SH-SY5Y (cell line): ENCODE data around the gene HOXA11.

Source experiments
- GATA2 ChIP-seq: IDR thresholded peaks from 2 replicates; pipeline ENCODE4 v1.6.1; 2011; ENCODE audit warnings: mild to moderate bottlenecking, low read depth, low read length
- GATA3 ChIP-seq: IDR thresholded peaks from 2 replicates; pipeline ENCODE4 v1.6.1; 2011; ENCODE audit warnings: low read depth, mild to moderate bottlenecking, low read length, moderate library complexity

HOXA11 gene

DNA sequence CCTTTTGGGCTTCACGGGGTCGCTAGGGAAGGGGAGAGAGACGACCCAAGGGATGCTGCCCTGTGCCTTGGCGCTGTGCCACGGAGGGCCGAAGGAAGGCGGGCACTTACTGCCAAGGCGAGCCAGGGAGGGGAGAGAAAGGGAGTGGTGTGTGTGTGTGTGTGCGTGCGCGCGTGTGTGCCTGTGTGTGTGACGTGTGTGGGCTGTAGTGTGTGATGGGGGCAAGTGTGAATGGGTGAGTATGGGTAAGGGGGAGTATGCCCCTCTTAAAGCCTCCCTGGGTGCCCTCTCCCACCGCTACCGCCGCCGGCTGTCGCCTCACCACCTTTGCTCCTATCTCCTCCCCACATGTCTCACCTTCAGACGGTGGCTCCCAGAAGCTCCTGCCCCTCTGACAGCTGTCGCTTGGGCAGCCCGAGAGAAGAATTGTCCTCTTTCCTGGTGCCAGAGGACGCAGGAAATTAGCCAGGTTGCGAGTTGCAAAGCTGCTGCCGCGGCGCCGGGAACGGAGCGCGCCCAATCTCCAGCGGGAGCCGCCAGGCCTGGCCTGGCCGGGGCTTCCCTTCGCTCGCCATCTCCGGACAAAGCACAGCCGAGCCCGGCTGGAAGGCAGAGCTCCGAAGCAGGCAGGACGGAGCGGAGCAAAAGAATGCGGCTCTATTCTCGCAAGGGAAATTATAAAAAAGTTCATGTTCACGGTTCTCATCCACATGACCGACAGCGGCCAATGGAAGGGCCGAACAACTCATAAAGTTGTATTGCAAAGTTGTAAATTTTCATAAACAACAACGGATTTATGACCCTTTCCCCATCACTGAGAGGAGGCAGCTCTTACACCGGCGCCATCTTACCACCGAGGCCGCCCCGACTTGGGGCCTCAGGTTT lies 32.9 kb downstream of the HOXA11 start, which contains the start of gene HOXA3:
Gene HOXA3 (minus strand): TSS at position 653 of the 885 bp plus-strand sequence. CDS start 41,943 bp downstream, outside the sequence.
- no peak for TF ChIP-seq GATA2

DNA sequence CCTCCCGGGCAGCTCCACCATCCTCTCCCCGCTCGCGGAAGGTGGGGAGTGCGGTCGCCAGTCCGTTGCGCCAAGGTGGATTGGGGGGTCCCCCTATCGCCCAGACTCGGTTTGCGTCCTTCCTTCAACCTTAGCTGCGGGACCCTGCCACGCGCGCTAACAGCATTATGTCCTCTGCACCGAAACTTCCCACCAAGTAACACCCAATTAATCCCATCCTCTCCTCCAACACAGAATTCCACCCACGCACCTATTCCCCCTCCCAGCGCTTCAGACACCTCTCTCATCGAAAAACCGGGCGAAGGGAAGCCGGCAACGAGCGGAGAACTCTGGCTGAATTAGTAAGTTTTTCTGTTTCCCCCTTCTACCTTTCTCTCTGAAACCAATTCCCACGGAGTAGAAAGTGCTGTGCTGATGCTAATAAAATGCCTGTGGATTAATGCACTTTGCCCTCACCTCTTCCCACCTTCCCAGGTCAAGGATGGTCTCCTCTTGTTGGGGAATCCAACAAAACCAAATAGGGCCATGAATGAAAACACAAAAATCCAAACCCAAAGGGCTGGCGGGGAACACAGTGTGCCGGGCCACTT lies 33.6 kb downstream of the HOXA11 start:
- TF ChIP-seq GATA3 (no peak), GATA2 (no peak)

DNA sequence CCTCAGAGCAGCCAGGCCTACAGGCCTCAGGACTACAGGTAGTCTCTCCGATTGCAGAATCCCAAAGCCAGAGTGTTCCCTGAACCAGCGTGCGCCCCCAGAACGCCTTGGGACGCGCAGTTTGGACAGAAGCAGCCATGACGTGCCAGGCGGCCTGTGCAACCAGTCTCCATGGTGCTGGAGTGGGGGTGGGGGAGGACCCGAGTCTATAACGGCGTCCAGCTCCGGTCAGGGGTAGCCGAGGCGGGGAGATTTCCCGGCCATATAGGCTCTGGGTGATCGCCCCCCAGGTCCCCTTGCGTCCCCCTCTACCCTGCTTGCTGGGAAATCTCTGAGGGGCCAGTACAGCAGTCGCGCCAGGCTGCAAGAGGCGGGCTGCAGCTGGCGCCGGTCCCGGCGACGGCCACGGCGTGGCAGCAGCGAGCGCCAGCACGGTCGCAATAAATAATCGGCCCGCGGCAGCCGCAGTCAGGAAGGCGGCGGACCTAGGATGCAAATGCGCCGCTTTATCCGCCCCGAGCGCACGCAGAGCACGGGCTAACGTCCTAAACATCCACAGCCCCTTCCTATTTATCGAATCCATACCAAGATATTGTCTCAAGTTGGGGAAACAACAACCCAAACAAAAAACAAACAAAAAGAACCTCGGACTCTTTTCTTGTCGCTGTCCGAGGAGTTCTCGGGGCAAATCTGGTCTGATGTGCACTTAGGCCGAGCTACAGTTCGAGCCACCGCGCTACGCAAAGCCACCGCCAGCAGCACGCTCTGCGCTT lies 34.3 kb downstream of the HOXA11 start:
- TF ChIP-seq GATA2 (no peak), GATA3 (no peak)

DNA sequence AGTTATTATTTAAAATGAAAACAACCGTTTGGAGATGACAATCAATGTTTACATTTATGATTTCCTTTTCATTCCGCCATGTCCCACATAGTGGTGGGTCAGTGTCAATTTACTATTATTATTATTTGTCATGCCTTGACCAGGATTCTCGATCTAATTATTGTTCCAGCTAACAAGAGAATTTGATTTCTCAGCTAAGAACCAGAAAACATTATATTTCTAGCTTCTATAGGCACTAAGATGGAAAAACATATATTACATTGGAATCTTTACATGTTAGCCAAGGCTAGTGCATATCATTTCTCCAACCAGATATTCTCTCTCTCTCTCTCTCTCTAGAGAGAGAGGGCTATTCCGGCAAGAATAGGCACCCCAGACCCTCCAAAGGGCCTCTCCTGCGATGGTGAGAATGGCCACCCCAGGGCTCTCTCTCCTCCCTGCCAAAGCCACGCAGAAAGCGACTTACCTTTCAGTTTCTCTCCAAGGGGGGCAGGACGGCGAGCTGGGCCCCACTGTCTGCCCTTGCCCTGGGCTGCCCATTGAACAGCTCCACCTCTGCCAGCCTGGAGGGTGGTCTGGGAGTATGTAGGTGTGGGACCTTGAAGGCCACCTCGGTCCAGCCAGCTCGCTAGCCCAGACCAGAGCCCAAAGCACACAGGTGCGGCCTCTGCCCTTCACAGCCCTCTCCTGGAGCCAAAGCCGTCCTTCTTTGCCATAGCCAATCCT lies 35.0 kb downstream of the HOXA11 start:
- TF ChIP-seq GATA3: no peak
- no peak for TF ChIP-seq GATA2

DNA sequence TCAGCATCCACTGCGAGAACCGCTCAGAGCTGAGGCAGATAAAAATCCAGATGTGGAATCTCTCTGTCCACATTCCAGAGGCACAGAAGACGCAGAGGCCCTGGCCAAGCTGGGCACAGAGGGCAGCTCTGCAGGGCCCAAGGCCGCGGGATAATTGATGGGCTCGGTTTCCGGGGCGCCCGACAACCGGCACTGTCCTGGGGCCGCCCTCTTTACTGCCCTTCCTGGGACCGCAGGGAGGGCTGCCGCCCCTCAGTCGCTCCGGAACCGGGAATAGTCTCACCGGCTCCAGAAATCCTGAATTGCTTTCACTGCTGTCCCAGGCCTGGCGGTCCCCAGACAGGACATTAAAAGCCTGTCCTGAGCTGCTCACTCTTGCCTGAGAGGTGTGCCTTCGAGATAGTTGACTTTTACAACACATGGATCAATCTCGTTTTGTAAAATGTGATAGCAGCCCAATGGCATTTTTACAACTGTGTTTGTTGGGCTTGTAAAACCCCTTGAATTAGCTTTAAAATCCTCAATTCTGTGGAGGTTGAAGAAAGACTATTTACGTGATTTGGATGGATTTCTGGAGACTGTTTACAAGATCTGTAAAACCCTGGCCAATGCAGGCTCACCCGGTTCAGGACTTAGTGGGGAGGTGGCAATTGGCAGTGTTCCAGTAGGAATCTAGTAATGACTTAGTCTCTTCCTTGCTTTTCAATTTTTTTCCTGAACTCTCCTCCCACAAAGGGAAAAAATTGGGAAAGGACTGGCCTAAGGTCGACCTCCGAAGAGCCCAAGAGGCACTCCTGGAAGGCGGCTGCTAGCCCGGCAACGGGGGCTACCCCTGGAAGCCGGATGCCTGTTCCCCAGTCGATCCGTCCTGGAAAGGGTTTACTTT lies 36.0 kb downstream of the HOXA11 start:
- no peak for TF ChIP-seq GATA2
- no peak for TF ChIP-seq GATA3

DNA sequence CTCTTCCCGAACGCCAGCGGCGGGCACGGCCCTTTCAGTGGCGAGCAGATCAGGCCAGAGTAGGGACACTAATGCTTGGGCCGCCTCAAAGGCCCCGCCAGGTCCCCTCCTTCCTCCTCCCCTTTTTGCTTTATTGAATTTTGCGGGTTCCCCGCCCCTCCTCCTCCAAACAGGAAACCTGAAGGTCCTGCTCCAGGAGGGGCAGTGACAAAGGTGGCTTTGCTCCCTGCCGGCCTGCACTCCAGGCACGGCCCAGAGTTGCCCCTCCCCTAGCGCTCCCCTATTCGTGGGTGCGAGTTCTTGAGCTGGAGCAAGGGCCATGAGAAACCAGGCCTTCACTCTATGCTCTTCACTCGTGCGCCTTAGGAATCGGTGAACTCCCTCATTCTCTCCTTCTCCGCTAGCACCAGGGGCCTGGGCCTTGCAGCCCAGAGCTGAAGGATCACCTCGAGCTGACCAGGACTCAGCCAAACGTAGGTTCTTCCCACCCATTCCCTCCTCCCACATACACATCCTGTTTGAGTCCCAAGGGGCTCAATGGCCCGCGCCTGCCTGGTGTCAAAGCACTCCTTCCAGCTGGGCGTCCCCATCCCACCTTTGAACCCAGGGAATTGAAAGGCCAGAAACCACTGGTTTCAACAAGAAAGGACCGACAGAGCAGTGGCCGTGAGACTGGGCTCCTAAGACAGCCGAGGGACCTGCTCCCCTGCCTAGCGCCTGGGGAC lies 36.8 kb downstream of the HOXA11 start:
- TF ChIP-seq GATA2: no peak
- no peak for TF ChIP-seq GATA3

DNA sequence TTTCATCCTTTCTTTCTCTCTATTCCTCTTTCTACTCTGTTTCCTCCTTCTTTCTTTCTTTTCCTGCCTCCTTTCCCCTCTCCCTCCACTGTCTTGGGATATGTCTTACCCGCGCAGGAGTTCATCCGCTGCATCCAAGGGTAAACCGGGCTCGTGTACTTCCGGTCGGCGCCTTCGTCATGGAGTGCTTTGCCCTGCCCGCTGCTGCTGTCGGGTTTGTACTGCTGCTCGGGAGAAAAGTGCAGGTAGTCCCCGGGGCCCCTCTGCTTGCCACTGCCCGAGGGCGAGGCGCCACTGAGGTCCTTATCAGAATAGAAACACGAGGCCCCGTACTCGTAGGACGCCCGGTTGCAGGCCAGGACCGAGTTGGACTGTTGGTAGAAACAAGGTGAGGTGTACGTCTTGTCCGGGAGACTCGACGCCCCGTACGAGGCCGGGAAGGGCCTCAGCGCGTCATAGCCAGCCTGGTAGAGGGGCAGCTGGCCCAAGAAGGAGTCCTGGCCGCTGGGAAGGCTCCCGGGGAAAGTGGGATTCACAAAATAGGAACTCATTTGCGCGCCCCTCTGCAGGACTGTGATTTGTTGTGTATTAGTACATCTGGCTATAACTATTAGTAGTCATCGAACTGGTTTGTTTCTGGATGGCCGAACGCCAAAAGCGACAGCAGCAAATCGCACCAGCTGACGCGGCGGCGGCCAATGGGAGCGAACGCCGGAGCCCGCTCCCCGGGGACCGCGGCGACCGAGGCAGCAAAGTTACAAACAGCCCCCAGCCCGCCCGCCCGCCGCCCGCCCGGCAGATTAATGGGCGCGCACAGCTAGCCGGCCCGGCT lies 37.6 kb downstream of the HOXA11 start, which contains the start of gene HOXA6:
Gene HOXA6 (minus strand): TSS at position 576 of the 832 bp plus-strand sequence. CDS start 25 bp downstream, at position 551.
- no peak for TF ChIP-seq GATA3
- TF ChIP-seq GATA2: no peak

DNA sequence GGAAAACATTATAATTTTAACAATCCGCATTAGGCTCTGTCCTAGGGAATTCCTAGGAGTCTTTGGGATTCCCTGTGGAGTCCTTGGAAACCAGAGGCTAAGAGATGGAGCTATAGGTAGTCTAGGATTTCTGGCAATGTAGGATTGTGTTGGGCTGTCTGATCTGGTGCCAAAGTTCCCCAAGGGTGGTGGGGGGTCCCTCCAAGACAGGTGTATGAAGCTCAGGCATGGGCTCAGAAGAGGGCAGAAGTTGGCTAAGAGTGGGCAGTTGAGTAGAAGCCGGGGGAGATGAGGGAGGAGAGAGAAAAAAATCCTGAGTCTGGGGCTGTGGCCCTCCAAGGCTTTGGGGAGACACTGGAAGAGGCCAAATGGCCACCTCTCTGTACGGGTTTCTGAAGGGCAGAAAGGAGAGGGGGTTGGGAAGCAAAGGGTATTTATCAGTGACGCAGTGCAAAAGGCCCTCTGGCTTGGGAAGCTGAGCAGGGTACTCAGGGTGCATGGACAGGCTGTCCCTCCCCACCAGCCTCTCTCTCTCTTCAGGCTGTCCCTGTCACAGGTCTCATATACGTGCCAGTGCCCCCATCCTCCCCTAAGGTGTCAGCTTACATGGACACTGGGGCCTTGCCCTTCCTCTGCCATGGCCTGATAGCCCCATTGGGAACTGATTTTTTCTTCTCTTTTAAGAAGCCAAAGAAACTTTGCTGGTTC lies 38.4 kb downstream of the HOXA11 start:
- TF ChIP-seq GATA3 (no peak), GATA2 (no peak)

DNA sequence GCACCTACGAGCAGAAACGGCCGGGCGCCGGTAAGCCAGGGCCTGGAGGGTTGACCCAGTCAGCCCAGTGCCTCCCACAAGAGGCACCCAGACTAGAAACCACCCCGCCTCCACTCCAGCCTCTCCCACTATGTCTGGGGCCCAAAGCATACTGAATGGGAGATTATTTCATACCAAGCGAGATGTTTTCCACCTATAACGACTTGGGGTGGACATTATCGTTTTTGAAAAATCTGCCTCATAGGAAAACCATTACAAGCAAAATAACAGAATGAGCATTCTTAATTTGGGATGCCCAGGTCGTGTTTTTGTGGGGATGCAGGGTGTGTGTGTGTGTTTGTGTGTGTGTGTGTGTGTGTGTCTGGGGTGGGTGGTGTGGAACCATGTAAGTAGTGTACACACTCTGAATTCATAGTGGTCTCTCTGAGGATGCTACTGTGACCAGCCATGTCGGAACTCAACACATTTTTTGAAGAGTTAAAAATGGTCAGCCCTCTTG lies 39.1 kb downstream of the HOXA11 start:
- TF ChIP-seq GATA2: no peak
- TF ChIP-seq GATA3: no peak

DNA sequence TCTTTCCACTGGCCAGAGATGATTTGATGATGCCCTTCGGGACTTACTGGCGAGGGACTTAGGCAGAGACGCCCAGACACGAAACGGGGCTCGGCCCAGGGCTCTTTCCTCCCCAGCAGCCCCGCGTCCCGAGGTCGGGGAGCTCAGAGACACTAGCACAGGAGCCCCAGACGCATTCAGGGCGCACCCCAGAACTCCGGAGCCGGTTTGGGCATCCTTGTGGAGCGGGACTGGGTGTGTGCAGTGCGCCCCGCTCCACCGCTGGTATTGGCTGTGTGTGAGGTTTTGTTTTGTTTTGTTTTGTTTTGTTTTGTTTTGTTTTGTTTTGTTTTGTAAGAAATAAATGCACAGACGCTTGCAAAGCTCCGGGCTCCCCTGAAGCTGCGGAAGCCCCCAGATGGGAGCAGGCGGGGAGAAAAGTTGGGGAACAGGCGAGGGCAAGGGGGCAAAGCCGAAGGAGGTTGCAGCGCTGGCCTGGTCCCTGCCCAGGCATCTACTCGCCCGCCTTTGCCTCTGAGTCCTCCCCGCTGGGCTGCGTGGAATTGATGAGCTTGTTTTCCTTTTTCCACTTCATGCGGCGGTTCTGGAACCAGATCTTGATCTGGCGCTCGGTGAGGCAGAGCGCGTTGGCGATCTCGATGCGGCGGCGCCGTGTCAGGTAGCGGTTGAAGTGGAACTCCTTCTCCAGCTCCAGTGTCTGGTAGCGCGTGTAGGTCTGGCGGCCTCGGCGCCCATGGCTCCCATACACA lies 39.7 kb downstream of the HOXA11 start:
- TF ChIP-seq GATA2 (no peak), GATA3 (no peak)

DNA sequence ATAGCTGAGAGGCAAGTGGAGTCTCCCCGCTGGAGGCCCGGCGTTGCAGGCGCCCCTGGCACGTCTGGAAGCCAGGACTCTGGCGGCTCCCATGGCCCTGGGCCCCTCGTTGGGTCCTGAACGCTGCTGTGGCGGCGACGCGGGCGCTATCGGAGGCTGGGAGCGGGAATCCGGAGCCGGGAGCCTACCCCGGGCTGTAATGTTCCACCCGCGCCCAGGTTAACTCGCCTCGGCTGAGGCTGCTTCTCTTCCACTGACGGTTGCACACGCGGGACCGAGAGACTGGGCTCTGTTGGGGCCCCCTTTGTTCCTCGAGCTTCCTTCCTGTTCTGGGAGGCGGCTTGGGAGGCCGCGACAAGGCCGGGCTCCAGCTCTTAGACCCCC lies 40.3 kb downstream of the HOXA11 start:
- no peak for TF ChIP-seq GATA3
- TF ChIP-seq GATA2: no peak
